Mammary epithelial cell (primary cell): Measurements from ENCODE around the gene MAP2K1.

Experiments
- EZH2 ChIP-seq: IDR thresholded peaks from 2 replicates; pipeline ENCODE4 v1.6.1; 2012; ENCODE audit warnings: low read length, inconsistent platforms, borderline replicate concordance
- TF ChIP-seq, protein P1 (sequence below), 2 donors: IDR thresholded peaks in 1 of 2; conservative IDR thresholded peaks in 1 of 2; 2 replicates each; pipeline ENCODE4 v1.5.1; 2011 to 2012; ENCODE audit warnings: inconsistent platforms in 2 of 2, low read length in 2 of 2, mild to moderate bottlenecking in 2 of 2, control low read depth in 1 of 2, low read depth in 1 of 2; ENCODE audit not compliant: insufficient read depth in 1 of 2; ENCODE audit errors: extremely low read depth in 1 of 2

DNA sequence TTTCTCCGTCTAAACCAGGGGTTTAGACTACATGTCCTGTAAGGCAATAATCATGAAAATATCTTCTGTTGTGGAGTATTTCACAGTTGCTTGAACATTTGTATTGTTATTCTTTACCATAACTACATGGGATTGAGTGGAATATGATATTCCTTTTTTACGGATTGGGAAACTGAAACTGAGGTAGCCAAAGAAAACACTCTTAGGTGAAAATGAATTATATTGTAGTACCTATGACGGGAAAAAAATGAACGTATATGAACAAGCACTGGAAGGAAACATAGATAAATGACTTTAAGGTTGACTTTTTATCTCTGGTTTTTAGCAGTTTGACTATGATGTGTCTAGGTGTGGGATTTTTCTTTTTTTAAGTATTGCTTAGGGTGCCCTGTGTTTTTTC is 35.6 kb downstream of the MAP2K1 start:
- TF ChIP-seq, protein P1, sequence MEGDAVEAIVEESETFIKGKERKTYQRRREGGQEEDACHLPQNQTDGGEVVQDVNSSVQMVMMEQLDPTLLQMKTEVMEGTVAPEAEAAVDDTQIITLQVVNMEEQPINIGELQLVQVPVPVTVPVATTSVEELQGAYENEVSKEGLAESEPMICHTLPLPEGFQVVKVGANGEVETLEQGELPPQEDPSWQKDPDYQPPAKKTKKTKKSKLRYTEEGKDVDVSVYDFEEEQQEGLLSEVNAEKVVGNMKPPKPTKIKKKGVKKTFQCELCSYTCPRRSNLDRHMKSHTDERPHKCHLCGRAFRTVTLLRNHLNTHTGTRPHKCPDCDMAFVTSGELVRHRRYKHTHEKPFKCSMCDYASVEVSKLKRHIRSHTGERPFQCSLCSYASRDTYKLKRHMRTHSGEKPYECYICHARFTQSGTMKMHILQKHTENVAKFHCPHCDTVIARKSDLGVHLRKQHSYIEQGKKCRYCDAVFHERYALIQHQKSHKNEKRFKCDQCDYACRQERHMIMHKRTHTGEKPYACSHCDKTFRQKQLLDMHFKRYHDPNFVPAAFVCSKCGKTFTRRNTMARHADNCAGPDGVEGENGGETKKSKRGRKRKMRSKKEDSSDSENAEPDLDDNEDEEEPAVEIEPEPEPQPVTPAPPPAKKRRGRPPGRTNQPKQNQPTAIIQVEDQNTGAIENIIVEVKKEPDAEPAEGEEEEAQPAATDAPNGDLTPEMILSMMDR (conservative IDR thresholded peaks at IDR 0.05 in 1 of 2, IDR thresholded peaks at IDR 0.05 in 1 of 2; ENCODE audit: extremely low read depth in 1 of 2, insufficient read depth in 1 of 2, low read depth in 1 of 2, low read length in 2 of 2), result no peak
- TF ChIP-seq EZH2, result no peak
